Fibroblast of peridontal ligament (primary cell): ENCODE measurements around the gene ARHGAP8.

Source experiments
- DNase-seq: peaks from one replicate; pipeline ENCODE4 v3.0.0-alpha.2; 2010; ENCODE audit errors: extremely low read depth

Gene ARHGAP8

DNA sequence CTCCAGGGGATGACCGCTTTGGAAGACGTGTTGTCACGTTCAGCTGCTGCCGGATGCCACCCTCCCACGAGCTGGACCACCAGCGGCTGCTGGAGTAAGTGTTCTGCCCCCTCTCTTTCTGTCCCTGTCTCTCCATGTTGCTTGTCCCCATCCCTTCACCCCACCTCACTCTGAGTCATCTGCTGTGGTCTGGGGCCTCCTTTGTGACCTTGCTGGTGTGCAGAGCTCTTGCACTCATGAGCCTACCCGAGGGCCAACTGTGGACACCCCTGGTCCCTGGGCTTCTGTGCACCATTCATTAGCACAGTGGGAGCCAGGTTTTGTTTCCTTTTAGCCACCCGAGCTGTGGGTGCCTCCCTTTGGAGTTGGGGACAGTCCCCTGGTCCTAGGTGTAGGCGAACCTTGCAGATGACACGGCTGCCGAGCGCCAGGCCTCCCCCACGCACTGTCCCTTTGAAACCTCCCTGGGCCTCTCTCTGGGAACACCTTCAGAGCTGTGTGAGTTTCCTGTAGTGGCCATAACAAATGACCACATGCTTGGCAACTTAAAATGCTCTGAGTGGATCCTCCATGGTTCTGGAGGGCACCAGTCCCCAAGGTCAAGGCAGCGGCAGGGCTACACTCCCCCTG, 49.8 kb downstream of the ARHGAP8 start:
- no peak for DNase-seq

DNA sequence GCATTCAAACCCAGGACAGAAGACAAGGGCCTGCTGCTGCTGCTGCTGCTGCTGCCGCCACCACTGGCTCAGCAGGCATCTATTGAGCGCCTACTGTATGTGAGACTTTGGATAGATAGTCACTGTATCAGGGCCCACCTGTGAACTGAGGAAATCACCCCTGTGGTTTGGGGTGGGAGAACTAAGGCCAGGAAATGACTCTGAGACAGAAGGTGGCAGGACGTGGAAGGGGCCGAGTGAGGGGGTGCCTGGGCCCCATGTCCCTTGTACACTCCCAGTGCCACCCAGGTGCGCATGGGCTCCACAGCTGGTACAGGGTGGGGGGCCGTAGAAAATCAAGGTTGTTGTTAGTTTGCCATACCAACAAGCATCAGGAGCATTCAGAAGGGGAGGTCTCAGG, 50.6 kb downstream of the ARHGAP8 start:
- no peak for DNase-seq

DNA sequence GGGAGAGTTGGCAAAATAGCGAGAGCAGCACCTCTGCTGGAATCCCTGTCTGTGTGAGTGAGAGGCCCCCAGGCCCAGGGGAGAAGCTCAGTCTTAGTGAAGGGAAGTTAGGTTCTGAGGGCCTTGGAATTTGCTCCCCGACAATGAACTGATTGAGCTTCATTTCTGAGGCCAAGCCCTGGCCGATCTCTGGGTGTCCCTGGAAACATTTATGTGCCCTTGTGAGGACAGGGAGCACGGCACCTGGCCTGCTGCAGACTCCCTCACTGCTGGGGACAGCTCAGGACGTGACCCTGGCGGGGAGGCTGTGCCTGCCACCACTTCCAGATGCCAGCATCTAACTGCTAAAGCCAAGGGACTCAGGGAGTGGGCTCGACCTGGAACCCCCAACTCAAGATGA, 52.0 kb downstream of the ARHGAP8 start:
- no peak for DNase-seq

DNA sequence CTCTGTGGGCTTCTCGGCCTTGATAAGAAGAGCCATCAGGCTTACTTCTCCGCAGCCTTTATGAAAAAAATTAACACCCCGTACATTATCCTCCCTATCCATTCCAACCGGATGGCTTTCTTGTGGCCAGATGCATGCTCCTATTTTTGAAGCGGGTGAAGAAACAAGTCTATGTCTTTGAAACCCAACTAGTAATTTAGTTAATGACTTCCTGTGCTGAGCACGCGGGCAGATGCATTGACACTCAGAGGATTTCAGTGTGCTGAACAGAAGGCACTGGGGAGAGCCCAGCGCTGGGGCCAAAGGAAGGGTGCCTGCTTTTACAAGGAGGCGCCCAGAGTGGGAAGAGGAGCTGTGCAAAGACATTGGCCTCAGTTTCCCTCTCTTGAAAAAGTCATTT, 53.3 kb downstream of the ARHGAP8 start:
- no peak for DNase-seq

DNA sequence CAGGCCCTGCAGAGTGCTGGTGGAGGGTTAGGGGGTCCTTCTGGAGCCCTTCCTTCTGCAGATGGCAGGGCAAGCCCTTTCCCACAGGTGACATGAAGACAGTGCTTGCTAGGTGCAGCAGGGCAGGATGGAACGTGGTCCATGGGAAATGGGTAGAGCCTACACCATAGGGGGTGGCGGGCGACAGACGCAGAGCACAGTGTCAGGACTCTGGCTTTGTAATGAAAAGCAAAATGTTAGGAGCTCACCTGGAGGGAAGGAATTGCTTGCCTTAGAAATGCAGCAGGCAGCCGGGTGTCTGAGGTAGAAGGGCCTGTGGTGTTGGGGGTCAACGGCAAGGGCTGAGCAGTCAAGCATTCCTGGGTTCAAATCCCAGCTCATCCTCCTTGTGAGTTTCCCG, 54.9 kb downstream of the ARHGAP8 start:
- DNase-seq = no peak

DNA sequence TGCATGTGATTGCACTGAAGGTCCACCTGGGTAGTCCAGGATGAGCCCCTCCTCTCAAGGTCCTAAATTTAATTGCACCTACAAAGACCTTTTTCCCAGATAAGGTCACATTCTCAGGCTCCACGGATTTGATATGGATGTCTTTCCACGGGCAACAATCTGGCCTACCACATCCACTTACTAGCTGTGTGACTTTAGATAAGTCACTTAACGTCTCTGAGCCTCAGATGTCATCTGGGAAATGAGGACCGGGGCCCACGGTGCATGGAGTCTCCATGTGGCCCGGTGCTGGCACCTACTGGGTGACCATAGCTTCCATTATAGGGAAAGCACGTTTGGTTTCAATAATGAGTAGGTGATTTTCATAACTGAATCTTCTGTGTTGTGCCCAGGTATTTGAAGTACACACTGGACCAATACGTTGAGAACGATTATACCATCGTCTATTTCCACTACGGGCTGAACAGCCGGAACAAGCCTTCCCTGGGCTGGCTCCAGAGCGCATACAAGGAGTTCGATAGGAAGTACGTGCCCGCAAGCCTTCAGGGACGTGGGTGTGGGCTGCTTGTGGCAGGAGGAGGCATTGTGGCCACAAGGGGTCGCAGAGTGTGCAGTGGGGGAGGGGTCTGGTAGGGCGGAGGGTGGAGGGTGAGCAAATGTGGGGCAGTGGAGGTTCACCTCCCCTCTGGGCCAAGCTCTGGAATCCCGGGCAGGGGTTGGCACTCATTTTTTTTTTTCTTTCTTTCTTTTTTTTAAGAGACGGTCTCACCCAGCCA, 55.7 kb downstream of the ARHGAP8 start:
- no peak for DNase-seq

DNA sequence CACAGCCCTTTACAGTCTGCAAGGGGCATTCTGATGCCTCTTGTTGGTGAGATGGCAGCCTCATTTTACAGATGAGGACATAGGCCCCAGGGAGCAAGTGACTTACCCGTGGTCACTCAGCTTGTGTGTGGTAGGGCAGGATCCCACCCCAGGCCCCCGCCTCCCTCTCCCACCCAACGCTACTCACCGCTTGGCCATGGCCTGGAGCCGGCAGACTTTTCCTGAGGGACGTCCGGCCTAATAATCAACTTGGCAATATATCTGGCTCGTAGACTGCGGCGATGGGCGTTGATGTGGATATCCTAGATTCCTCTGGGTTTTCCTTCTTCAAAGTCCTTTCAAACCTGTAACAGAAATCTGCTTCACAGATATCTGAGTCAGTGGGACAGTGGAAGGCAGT, 57.1 kb downstream of the ARHGAP8 start:
- no peak for DNase-seq

DNA sequence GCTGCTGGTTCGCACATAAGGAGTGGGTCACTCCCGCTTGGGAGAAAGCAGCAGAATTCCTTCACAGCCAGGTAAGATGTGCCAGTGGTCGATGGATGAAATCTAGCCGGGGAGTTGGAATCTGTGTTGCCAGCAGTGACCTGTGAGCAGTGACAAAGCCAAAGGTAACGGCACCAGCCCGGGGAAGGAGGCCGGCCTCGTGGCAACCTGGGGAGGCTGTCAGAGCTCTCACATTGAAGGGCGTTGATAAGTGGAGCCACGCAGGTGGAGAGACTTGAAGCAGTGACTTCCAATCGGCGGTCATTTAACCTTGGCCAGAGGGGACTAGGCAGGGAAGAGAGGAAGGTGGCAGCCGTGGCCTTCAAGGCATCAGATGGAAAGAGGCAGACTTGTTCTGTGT, 58.8 kb downstream of the ARHGAP8 start:
- no peak for DNase-seq

DNA sequence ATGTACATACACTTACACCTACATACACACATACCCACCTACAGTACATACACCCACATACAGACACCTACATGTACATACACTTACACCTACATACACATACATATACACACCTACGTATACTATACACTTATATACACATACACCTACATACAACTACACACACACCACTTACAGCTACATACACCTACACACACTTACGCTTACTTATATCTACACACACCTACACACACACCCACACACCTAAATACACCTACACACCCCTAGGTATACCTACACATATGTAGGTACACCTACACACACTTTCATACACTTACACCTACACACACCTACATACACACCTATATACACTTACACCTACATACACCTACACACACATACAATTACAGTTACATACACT, 61.0 kb downstream of the ARHGAP8 start:
- DNase-seq = no peak

DNA sequence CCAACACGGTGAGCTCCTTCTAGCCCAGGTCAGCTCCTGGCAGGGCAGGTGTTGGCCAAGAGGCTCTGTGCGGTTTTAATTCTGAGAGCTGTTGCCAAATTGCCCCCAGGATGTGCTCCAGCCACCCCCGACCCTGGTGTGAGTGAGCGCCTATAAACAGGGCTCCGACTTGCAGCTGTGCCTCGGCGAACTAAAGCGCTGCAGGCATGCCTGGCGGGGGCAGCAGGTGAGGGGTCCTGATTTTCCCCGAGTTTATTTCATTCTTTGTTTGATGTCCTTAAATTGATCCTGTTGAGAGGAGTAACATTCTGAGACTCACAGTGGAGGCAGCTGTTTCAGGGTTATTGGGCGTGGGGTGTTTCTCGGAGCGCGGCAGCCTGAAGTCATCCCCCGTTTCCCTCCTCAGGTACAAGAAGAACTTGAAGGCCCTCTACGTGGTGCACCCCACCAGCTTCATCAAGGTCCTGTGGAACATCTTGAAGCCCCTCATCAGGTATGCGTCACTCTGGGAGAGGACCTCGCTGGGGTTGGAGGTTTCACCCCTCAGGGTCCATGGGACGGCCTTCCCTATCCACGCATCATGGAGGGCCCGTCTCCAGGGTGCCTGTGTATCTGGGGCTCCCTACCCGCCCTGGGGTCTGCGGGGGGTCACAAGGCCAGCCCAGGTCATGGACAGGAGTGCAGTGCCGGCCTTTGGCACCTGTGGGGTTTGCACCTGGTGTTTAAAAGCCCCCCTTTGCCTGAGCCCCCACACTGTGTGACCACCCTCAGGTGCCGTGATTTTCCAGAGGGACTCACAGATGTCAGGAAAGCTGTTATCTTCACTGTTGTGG, 62.1 kb downstream of the ARHGAP8 start:
- no peak for DNase-seq

DNA sequence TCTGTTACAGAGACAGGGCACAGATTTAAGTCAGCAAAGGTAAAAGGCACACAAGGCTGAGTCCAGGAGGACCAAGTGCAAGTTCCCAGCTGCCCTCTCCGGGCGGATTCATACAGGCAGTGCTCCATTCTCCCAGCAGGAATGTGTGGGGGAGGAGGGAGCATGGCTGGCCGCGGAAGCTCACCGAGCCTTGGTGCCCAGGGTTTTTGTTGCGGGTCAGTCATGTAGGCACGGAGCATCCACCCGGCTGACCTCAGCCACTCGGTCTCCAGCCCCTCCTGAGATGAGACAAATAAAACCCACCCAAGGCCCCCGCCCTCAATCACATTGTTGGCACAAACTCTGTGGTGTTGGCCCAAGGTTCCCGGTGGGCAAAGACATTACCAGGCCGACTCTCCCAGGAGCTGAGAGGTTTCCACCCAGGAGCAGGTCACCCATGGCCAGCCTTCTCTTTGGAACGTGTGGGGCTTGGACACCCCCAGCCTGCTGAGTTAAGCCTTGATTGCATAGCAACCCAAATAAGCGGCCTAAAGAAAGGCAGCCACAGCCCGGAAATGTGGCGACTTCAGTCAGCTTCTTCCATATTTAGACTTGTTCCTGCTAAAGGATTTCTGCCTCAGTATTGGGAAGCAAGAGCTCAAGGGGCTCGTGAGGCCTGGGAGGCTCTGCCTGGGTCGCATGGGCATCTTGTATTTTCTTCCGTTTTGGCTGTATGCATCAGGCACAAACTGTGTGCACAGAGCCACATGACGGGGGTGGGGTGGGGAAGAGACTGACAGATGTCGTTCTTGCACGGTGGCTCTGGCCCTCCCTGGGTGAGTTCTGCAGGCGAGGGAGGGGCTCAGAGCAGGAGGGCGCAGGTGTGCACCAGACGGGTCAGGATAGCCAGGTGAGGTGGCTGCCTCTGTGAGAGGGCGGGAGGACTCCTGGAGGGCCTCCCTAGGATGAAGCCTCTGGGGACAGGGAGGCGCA, 63.0 kb downstream of the ARHGAP8 start:
- no peak for DNase-seq

DNA sequence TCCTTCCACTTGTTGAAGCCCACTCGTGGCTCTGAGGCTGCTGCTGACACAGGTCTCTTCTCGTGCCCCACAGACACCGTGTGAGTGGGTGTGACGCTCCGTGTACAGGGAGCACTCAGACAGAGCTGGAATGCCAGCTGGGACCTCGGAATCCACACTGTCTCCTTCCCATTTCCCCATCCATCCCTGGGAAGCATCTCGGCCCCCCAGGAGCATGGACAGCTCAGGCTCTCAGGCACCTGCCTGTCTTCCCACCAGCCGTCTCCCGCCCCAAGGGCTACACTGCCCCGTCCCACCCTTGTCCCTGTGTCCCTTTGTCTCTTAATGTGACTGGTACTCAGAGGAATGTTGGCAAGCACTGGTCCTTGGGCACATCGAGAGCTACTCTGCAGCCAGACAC, 63.8 kb downstream of the ARHGAP8 start:
- no peak for DNase-seq

DNA sequence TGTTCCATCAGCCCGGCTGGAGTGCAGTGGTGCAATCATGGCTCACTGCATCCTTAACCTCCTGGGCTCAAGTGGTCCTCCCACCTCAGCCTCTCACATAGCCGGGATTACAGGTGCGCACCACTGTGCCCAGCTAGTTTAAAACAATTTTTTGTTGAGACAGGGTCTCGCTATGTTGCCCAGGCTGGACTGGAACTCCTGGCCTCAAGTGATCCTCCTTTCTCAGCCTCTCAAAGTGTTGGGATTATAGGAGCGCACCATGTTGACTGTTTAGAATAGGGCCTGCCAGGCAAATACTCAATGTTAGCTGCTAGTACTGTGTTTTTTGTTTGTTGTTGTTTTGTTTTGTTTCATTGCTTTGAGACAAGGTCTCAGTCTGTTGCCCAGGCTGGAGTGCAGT, 66.4 kb downstream of the ARHGAP8 start:
- no peak for DNase-seq

DNA sequence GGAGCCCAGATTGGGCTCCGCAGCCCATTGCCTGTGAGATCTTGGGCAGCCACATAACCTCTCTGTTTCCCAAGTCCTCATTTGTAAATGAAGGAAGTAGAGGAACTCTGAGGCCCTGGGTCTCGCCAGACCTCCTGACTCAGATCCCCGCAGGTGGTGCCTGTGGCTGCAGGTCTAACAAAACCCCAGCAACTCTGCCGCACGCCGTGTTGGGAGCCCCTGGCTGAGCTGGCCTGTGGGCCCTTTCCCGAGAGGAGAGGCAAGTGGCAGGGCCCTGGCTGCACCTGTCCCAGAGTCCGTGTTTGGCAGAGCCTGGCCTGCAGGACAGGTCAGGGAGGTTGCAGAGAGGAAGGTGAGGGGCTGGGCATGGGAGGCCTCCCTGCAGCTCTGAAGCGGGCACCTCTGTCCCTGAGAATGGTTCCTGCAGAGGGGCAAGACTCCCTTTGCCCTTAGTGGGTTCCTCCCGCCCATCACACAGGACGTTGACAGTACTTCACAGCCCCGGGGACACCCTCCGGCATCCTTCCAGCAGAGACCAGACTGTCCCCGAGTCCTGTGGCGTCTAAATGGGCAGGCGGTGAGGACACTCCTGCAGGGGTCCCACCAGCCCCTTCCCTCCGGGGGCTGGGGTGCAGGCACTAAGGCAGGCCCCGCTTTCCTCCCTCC, 67.7 kb downstream of the ARHGAP8 start:
- DNase-seq = no peak

DNA sequence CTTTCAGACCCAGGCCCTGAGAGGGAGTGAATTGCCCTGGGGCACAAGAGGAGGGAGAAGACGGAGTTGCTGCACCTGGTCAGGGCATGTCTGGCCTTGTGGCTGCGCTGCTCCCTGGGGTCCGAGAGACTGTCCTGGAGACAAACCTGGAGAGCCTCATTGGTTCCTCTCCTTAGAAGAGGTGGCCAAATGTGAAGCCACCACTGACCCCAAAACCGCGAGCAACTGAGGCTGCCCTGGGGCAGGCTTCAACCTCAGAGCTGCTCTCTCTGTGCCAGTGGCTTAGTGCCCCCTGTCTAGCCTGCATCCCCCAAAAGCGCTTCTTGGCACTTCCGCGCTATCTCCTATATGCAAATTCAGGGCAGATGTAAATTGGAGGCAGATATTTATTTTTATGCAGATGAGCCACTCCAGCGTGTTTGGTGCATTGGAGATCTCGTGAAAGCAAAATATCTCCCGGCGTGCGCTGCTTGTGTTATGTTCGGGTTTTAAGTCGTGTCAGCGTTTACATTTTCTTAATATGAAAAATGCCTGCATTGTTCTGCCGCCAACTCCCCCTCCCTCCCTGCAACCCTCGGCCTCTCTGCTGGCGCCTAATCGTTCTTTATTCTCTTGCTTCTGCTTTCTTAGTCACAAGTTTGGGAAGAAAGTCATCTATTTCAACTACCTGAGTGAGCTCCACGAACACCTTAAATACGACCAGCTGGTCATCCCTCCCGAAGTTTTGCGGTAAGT, 69.5 kb downstream of the ARHGAP8 start:
- DNase-seq = no peak

DNA sequence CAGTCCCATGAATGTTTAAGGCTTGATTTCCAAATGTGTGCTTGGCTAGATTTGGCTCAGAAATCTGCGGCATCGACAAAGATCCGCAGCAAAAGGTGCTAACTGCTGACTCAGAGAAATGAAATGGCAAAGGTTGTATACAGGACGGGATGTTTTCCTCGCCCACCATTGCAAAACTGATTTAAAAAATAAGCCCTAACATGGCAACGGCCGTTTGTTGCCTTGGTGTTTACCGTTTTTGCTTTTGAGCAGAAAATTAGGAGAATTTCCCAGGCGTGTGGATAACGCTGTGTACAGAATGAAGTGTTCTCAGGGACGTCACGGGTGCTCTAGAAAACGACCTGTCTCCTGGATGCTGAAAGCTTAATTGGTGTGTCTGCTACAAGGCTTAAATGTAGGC, 70.2 kb downstream of the ARHGAP8 start:
- DNase-seq = no peak

DNA sequence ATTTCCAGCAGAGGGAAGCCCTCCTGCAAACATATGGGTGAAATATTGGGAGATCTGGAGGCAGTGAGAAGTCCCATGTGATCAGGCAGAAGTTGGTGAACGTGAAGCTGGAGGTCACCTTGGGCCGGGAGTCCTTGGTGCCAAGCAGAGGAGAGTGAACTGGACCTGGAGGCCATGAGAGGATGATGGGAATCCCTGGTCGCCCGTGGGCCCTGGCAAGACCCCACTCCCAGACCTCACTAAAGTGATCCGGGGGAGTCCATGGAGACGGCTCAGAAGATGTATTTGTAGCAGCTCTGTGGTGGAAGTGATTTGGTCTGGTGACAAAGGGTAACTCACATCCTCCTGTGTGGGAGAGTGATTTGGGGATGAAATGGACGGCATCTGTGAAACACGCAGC, 71.0 kb downstream of the ARHGAP8 start:
- DNase-seq = no peak

DNA sequence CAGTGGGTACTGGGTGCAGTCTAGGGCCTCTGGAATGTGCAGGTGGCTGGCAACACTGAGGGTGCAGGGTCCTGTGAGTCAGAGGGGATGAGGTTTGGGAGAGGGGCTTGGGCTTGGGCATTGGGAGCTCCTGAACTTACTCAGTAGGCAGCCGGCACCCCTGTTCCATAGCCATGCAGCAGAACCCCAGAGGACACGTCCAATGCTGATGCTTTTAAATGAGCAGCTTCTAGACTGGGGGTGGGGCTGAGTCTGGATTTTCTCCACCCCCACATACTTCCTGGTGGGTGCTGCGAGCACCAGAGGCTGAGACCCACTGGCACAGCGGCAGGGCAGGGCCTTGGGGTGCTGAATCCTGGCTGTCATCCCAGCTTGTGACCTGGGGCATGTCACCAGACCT, 71.4 kb downstream of the ARHGAP8 start:
- DNase-seq = no peak

DNA sequence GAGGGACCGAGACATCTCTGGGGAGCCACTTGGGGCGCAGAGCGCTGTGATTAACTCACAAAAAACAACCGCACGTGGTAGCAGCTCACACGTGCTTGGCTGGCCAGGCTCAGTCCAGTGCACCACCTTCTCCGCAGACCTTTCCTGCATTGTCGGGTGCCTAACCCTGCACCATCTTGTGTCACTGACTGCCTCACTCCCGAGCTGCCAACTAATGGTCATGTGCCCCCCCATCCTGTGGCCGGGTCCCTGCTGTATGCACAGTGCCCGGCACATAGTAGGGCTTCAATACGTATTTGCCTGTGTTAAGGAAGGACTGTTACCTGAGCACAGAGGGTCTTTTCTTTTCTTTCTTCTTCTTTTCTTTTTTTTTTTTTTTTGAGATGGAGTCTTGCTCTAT, 71.9 kb downstream of the ARHGAP8 start:
- DNase-seq = no peak
